ENCODE data around the gene ELOVL6.

ELOVL6 gene

DNA sequence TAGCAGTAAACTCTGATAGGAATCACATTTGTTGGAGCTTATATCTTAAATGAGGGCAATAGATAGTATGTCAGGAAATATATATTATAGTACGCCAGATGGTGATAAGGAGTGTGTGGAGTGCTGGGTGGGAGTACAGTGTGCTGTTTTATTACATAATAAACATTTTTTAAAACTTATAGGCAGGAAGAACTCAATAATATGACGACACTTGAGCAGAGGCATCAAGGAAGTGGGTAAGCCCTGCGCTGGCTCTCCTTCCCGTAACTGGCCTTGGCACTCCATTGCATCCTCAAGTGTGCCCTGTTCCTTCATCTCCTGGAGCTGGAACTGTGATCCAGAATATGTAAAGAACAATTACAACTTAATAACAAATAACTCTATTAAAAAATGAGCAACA lies 123.8 kb downstream of the ELOVL6 start:
- Histone ChIP-seq H3K9me3 (ENCODE audit: control insufficient read depth in 1 of 2, low read length in 2 of 2) (no peaks in the 10 kb centered on the region), H3K4me3 (ENCODE audit: low read depth in 1 of 2, low read length in 2 of 2) (no peak overlapping the region), H3K4me1 (ENCODE audit: control insufficient read depth in 1 of 2, insufficient read depth in 2 of 2, low read length in 2 of 2) (no peaks in the 10 kb centered on the region), H3K36me3 (ENCODE audit: control insufficient read depth in 1 of 2, insufficient read depth in 2 of 2, low read length in 2 of 2) (no peaks in the 10 kb centered on the region), H3K27me3 (ENCODE audit: low read depth, low read length) (no peaks in the 10 kb centered on the region), H3K27ac (ENCODE audit: low read length) (no peak overlapping the region)

DNA sequence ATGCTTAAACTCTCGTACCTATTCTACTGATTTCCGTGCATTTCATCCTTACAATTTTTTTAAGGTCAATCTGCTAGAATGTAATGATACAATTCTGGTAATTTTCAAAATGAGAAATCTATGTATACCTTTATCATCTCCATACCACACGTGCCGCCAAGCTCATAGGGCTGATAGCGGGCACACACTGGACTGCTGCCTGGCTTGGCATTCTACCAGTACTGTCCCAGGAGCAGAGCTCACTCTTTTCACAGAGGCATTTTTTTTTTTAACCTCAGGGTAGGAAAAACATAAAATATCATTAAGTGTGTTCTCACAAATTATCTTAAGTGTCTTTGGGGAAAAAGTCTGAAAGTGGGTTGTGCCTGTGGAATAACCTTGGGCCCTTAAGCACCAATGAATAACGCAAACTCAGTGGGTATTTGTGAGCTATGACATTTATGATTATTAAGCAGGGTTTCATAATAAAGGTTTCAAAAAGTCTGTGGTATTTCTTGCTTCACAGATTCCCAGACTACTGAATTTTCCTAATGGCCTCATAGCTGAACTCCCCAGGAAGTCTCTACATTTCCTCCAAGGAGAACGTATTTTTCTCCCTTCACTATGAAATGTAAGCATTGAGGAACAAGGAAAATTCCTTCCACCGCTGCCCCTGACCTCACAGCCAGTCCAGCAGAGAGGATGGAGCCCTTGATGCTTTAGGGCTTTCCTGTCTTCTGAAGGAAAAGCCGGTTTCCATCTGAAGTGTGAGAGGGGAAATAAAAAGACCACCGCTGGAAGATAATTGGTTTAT lies 125.2 kb downstream of the ELOVL6 start:
- Histone ChIP-seq H3K4me1 (ENCODE audit: control insufficient read depth in 1 of 2, insufficient read depth in 2 of 2, low read length in 2 of 2) (no peaks in the 10 kb centered on the region), H3K27ac (ENCODE audit: low read length) (no peak overlapping the region), H3K9me3 (ENCODE audit: control insufficient read depth in 1 of 2, low read length in 2 of 2) (no peaks in the 10 kb centered on the region), H3K36me3 (ENCODE audit: control insufficient read depth in 1 of 2, insufficient read depth in 2 of 2, low read length in 2 of 2) (no peaks in the 10 kb centered on the region), H3K27me3 (ENCODE audit: low read depth, low read length) (no peaks in the 10 kb centered on the region), H3K4me3 (ENCODE audit: low read depth in 1 of 2, low read length in 2 of 2) (no peak overlapping the region)

DNA sequence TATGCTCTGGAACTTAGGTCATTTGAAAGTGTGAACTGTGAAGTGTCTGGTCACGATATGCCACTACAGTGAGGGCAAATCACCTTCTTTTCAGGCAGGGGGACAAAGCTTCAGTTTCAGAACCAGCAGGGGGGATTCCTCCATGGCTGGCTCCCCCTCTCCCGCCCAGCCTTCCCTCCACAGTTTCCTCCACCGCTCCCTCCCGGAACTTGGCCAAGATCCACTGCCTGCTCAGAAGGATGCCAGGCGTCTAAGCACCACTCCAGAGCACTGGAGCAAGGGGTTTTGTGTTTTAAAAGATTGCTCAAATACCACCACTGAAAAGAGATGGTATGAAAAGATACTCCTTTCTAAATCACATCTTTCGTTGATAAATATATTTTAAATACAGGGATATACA lies 126.9 kb downstream of the ELOVL6 start:
- Histone ChIP-seq H3K4me3 (ENCODE audit: low read depth in 1 of 2, low read length in 2 of 2) (no peak overlapping the region), H3K27ac (ENCODE audit: low read length) (no peak overlapping the region), H3K9me3 (ENCODE audit: control insufficient read depth in 1 of 2, low read length in 2 of 2) (no peaks in the 10 kb centered on the region), H3K36me3 (ENCODE audit: control insufficient read depth in 1 of 2, insufficient read depth in 2 of 2, low read length in 2 of 2) (no peaks in the 10 kb centered on the region), H3K27me3 (ENCODE audit: low read depth, low read length) (no peaks in the 10 kb centered on the region), H3K4me1 (ENCODE audit: control insufficient read depth in 1 of 2, insufficient read depth in 2 of 2, low read length in 2 of 2) (no peaks in the 10 kb centered on the region)

GRCh38 chr4:110068248-110068647 lies 130.2 kb downstream of the ELOVL6 start:
- Histone ChIP-seq H3K27me3 (ENCODE audit: low read depth, low read length) (no peaks in the 10 kb centered on the region), H3K4me1 (ENCODE audit: control insufficient read depth in 1 of 2, insufficient read depth in 2 of 2, low read length in 2 of 2) (no peaks in the 10 kb centered on the region), H3K4me3 (ENCODE audit: low read depth in 1 of 2, low read length in 2 of 2) (no peak overlapping the region), H3K9me3 (ENCODE audit: control insufficient read depth in 1 of 2, low read length in 2 of 2) (no peaks in the 10 kb centered on the region), H3K36me3 (ENCODE audit: control insufficient read depth in 1 of 2, insufficient read depth in 2 of 2, low read length in 2 of 2) (no peaks in the 10 kb centered on the region), H3K27ac (ENCODE audit: low read length) (no peak overlapping the region)

- Histone ChIP-seq H3K27me3 (ENCODE audit: low read depth, low read length) (no peaks in the 10 kb centered on the region), H3K27ac (ENCODE audit: low read length) (no peak overlapping the region), H3K4me3 (ENCODE audit: low read depth in 1 of 2, low read length in 2 of 2) (no peak overlapping the region)
Measured at GRCh38 chr4:110064934-110065333, 133.5 kb downstream of the ELOVL6 start.

GRCh38 chr4:110064295-110064694 lies 134.1 kb downstream of the ELOVL6 start:
- Histone ChIP-seq H3K36me3 (ENCODE audit: control insufficient read depth in 1 of 2, insufficient read depth in 2 of 2, low read length in 2 of 2) (no peaks in the 10 kb centered on the region), H3K4me1 (ENCODE audit: control insufficient read depth in 1 of 2, insufficient read depth in 2 of 2, low read length in 2 of 2) (peaks cover 0 to 5% of the 10 kb centered on the region in 2 donors), H3K9me3 (ENCODE audit: control insufficient read depth in 1 of 2, low read length in 2 of 2) (no peaks in the 10 kb centered on the region), H3K4me3 (ENCODE audit: low read depth in 1 of 2, low read length in 2 of 2) (no peak overlapping the region), H3K27me3 (ENCODE audit: low read depth, low read length) (no peaks in the 10 kb centered on the region), H3K27ac (ENCODE audit: low read length) (no peak overlapping the region)

More at GRCh38 chr4:110064934-110065333, 133.5 kb downstream of the ELOVL6 start:
- no peaks in the 10 kb centered on the region for H3K9me3 ChIP-seq (ENCODE audit: control insufficient read depth in 1 of 2, low read length in 2 of 2)
- H3K36me3 ChIP-seq (ENCODE audit: control insufficient read depth in 1 of 2, insufficient read depth in 2 of 2, low read length in 2 of 2), result no peaks in the 10 kb centered on the region
- peaks cover 0 to 5% of the 10 kb centered on the region in 2 donors for H3K4me1 ChIP-seq (ENCODE audit: control insufficient read depth in 1 of 2, insufficient read depth in 2 of 2, low read length in 2 of 2)

GRCh38 chr4:110062166-110062565 lies 136.2 kb downstream of the ELOVL6 start:
- H3K9me3 ChIP-seq (ENCODE audit: control insufficient read depth in 1 of 2, low read length in 2 of 2), result no peaks in the 10 kb centered on the region
- H3K36me3 ChIP-seq (ENCODE audit: control insufficient read depth in 1 of 2, insufficient read depth in 2 of 2, low read length in 2 of 2), result no peaks in the 10 kb centered on the region
- H3K27ac ChIP-seq (ENCODE audit: low read length), result no peak overlapping the region
- peaks cover 0 to 5% of the 10 kb centered on the region in 2 donors for H3K4me1 ChIP-seq (ENCODE audit: control insufficient read depth in 1 of 2, insufficient read depth in 2 of 2, low read length in 2 of 2)
- no peak overlapping the region for H3K4me3 ChIP-seq (ENCODE audit: low read depth in 1 of 2, low read length in 2 of 2)
- no peaks in the 10 kb centered on the region for H3K27me3 ChIP-seq (ENCODE audit: low read depth, low read length)

GRCh38 chr4:110061076-110061475 lies 137.3 kb downstream of the ELOVL6 start:
- H3K27ac ChIP-seq (ENCODE audit: low read length), result no peak overlapping the region
- no peaks in the 10 kb centered on the region for H3K9me3 ChIP-seq (ENCODE audit: control insufficient read depth in 1 of 2, low read length in 2 of 2)
- peaks cover 0 to 5% of the 10 kb centered on the region in 2 donors for H3K4me1 ChIP-seq (ENCODE audit: control insufficient read depth in 1 of 2, insufficient read depth in 2 of 2, low read length in 2 of 2)
- no peaks in the 10 kb centered on the region for H3K36me3 ChIP-seq (ENCODE audit: control insufficient read depth in 1 of 2, insufficient read depth in 2 of 2, low read length in 2 of 2)
- H3K4me3 ChIP-seq (ENCODE audit: low read depth in 1 of 2, low read length in 2 of 2), result no peak overlapping the region
- no peaks in the 10 kb centered on the region for H3K27me3 ChIP-seq (ENCODE audit: low read depth, low read length)

DNA sequence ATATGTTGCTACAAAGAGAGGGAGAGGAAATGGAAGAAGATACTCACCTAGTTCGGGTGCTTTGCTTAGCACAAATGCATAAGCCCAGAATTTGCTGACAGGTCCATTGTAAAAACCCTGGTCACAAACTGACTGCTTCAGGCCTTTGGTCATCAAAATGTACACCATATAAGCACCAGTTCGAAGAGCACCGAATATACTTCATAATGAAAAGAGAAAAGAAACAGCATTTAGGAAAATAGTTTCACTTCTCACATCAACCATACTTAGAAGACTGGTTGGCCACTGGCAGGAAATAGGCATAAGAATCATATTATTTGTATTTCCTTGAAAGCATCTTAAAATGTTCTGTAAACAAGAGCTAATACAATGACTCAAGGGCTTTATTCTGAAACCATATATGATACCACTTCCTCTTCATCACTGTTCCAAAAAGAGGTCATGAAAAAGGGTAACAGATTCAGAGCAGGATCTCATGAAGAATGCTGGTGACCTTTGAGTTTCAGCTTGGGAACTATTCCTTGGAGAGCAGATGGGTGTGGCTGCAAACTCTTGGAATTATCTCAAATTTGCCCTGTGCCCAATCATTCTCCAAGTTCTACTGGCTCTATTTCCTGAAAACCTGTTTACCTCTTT lies 138.7 kb downstream of the ELOVL6 start:
- H3K27me3 ChIP-seq (ENCODE audit: low read depth, low read length), result no peaks in the 10 kb centered on the region
- H3K4me1 ChIP-seq (ENCODE audit: control insufficient read depth in 1 of 2, insufficient read depth in 2 of 2, low read length in 2 of 2), result peaks cover 0 to 5% of the 10 kb centered on the region in 2 donors
- H3K36me3 ChIP-seq (ENCODE audit: control insufficient read depth in 1 of 2, insufficient read depth in 2 of 2, low read length in 2 of 2), result no peaks in the 10 kb centered on the region
- H3K4me3 ChIP-seq (ENCODE audit: low read depth in 1 of 2, low read length in 2 of 2), result no peak overlapping the region
- H3K9me3 ChIP-seq (ENCODE audit: control insufficient read depth in 1 of 2, low read length in 2 of 2), result no peaks in the 10 kb centered on the region
- no peak overlapping the region for H3K27ac ChIP-seq (ENCODE audit: low read length)

DNA sequence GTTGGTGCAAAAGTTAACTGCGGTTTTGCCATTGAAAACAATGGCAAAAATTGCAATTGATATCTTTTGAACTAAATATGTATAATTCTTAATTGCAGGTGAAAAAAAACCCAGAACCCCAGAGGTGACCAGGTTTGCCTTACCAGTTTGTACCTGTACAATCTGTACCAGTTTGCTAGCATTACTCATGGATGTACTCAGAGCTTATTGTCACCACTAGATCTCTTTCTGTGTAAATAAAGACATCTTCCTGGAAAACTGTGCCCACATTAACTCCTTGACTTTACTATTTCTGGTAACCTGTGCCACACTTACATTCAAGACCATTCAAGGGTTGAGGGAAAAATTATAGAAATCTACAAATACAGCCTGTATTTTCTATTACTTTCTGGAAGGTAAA lies 139.7 kb downstream of the ELOVL6 start:
- no peaks in the 10 kb centered on the region for H3K9me3 ChIP-seq (ENCODE audit: control insufficient read depth in 1 of 2, low read length in 2 of 2)
- H3K36me3 ChIP-seq (ENCODE audit: control insufficient read depth in 1 of 2, insufficient read depth in 2 of 2, low read length in 2 of 2), result no peaks in the 10 kb centered on the region
- H3K4me1 ChIP-seq (ENCODE audit: control insufficient read depth in 1 of 2, insufficient read depth in 2 of 2, low read length in 2 of 2), result peaks cover 0 to 5% of the 10 kb centered on the region in 2 donors
- no peaks in the 10 kb centered on the region for H3K27me3 ChIP-seq (ENCODE audit: low read depth, low read length)
- H3K27ac ChIP-seq (ENCODE audit: low read length), result no peak overlapping the region
- no peak overlapping the region for H3K4me3 ChIP-seq (ENCODE audit: low read depth in 1 of 2, low read length in 2 of 2)

DNA sequence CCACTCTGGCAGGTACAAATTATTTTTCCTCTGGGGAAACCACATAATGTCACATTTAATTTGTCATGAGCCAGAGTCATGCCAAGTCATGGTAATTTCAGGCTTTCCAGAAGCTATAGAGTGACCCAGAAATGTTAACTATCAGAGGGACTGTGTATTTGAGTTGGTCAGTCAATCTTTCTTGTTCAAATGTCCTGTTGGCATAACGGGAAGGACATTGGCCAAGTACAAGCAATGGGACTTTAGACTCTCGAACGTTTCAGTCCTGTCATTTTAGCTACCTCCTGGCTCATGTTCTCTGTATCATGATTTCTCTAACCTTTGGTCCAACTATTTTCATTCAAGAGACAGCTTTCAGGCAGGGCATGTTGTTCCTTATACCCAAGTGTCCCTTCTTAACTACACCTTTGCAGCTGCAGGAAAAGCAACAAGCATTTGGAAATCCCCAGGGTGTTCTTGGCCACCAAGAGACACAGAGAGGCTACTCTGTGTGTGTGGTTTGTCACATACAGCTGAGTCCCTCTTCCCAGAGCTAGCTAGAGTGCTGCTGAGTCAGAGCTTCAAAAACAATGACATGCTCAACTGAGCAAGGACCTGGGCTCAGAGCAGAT lies 143.2 kb downstream of the ELOVL6 start:
- H3K27ac ChIP-seq (ENCODE audit: low read length), result no peak overlapping the region

More for the DNA sequence above, 143.2 kb downstream of the ELOVL6 start:
- H3K4me3 ChIP-seq (ENCODE audit: low read depth in 1 of 2, low read length in 2 of 2), result no peak overlapping the region
- no peaks in the 10 kb centered on the region for H3K27me3 ChIP-seq (ENCODE audit: low read depth, low read length)
- H3K9me3 ChIP-seq (ENCODE audit: control insufficient read depth in 1 of 2, low read length in 2 of 2), result no peaks in the 10 kb centered on the region
- H3K36me3 ChIP-seq (ENCODE audit: control insufficient read depth in 1 of 2, insufficient read depth in 2 of 2, low read length in 2 of 2), result peaks cover 0 to 5% of the 10 kb centered on the region in 2 donors
- peaks cover 0 to 1% of the 10 kb centered on the region in 2 donors for H3K4me1 ChIP-seq (ENCODE audit: control insufficient read depth in 1 of 2, insufficient read depth in 2 of 2, low read length in 2 of 2)
